Bronchial epithelial cell (primary cell): Measurements from ENCODE around the gene PIH1D1. TPM values are rescaled to one million over a fixed set of nuclear protein-coding genes. Genes with fewer than 3 reads are reported as not detected.

Experiments used
- DNase-seq: peaks from one replicate; pipeline ENCODE4 v3.0.0-alpha.2; 2010; ENCODE audit warnings: low read depth
- FAIRE-seq: peaks from 2 replicates; lab custom pipeline; 2011; peaks lifted over from hg19 to GRCh38; lab: Jason Lieb, UNC
- H3K27me3 ChIP-seq: 2 replicates; pipeline ENCODE4 v1.5.1; 2011; ENCODE audit warnings: low read length; ENCODE audit not compliant: control insufficient read depth, insufficient read depth
- H3K36me3 ChIP-seq: 2 replicates; pipeline ENCODE4 v1.5.1; 2011; ENCODE audit warnings: low read length; ENCODE audit not compliant: control insufficient read depth, insufficient read depth
- H3K4me3 ChIP-seq: 2 replicates; pipeline ENCODE4 v1.5.1; 2011; ENCODE audit warnings: mild to moderate bottlenecking, low read depth, low read length, control low read depth
- CTCF ChIP-seq: IDR thresholded peaks from 2 replicates; pipeline ENCODE4 v1.5.1; 2011; ENCODE audit warnings: mild to moderate bottlenecking, moderate library complexity, low read length, control low read depth, inconsistent platforms; ENCODE audit not compliant: insufficient read depth, severe bottlenecking
- total RNA-seq: library from RNA; depleted of rRNA; stranded (reverse); fragments of >200 nt; gene quantifications from 2 replicates; pipeline ENCODE4 v1.2.1, GENCODE V29; 2014

Gene PIH1D1
- total RNA-seq, 1 donor from 2014 or later: 115 TPM

DNA sequence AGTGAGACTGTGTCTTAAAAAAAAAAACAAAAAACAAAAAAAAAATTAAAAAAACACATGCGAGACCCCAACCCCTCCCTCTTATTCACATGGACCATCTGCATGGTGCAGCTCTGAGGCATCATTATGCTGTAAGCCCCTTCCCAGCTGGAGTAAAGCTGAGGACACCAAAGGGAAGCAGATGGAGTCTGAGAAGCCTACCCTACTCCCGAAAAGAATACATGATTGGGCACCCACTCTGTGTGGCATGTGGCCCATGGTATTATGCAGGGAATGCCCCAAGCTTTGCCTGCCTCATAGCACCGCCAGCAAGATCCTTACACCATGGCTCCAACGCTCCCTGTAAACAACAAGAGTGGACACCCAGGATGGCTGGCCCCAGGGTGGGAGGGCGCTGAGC lies 33.1 kb downstream of the PIH1D1 start:
- no peaks in the 10 kb centered on the region for H3K36me3 ChIP-seq
- TF ChIP-seq CTCF: no peak
- H3K4me3 ChIP-seq: no peak overlapping the region
- no peak for FAIRE-seq
- peaks cover 33% of the 10 kb centered on the region for H3K27me3 ChIP-seq
- DNase-seq: no peak

DNA sequence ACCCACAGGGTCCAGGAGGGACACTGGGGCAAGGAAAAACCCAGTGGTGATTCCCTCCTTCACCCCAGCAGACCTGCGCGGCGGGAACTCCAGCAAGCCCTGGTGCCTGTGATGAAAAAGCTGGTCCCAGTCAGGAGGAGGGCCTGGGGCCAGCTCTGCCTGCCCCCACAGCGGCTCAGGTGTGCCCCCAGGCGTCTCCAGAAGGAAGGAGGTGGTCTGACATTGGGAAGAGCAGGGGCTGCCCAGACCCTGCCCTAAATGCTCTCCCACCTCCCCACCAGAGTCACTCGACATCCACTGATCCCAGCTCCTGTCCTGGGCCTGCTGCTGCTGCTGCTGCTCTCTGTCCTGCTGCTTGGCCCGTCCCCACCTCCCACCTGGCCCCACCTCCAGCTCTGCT lies 34.5 kb downstream of the PIH1D1 start:
- Histone ChIP-seq H3K36me3 (no peaks in the 10 kb centered on the region), H3K27me3 (peaks cover 26% of the 10 kb centered on the region), H3K4me3 (no peak overlapping the region)
- DNase-seq (no peak), FAIRE-seq (no peak)
- TF ChIP-seq CTCF: no peak

DNA sequence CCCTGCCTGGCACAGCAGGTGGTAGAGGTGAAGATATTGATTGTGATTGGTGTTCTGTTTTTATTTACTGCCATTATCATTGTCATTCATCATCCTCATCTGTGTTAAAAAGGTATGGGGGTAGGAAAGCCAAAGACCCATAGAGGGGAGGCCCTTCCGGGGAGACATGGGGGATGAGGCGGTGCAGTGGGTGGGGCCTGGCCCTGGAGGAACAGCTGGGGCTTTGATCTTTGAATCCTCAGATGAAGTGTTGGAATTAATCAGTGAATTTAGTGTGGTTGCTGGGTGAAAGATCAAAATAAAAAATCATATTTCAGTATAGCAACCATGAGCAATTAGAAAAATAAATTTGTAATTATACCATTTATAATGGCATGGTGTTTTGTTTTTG lies 35.8 kb downstream of the PIH1D1 start:
- peaks cover 23% of the 10 kb centered on the region for H3K27me3 ChIP-seq
- no peak for TF ChIP-seq CTCF
- FAIRE-seq (no peak), DNase-seq (no peak)
- no peaks in the 10 kb centered on the region for H3K36me3 ChIP-seq
- no peak overlapping the region for H3K4me3 ChIP-seq

DNA sequence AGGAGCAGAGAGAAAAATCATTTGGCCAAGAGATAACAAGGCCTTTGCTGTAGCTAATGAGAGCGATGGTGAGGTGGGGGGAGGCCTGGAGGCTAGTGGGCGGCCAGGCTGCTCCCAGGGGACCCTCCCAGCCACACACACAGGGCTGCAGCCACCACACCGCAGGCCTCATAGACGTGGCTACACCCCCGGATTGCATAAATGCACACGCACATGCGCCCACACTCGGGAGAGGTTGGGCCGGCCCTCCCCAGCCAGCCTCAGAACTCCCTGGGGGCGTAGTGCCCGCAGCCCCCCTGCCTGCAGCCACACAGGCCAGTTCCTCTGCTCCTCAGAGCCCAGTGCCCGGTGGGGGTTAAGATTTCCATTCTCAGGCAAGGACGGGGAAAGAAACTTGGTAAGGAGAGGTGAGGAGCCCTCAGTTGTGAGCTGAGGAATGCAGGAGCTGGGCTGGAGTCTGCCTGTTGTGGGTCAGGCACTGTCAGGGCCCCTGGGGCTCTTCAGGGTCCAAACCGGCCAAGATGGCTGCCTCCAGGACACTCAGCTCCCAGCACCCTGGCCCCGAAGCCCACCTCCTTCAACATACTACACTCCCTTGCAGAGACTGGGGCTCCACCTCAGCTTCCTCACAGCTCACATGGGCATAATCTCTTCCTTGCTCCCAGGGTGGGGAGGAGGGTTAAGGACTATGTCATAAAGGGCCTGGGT lies 36.4 kb downstream of the PIH1D1 start:
- peaks cover 19% of the 10 kb centered on the region for H3K27me3 ChIP-seq
- no peak for DNase-seq
- no peaks in the 10 kb centered on the region for H3K36me3 ChIP-seq
- H3K4me3 ChIP-seq: no peak overlapping the region
- no peak for FAIRE-seq
- TF ChIP-seq CTCF: no peak

DNA sequence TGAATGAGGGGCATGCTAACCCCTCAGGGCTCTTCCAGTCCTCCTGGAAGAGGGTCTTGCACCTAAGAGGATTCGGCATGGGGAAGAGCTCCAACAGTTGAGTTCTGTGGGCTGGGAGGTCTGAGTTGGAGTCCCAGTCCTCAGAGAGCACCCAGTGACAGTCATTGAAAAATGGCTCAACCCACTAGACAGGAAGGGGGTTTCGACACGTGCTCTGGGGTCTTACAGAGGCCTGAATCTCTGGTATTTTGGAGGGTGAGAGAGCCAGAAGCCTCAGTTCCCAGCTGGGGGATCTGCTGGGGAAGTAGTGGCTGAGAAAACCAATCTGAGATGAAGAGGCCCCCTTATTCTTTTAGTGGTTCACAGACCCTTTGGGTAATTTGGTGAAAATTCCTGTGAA lies 37.4 kb downstream of the PIH1D1 start:
- TF ChIP-seq CTCF: no peak
- no peak for DNase-seq
- no peak for FAIRE-seq
- H3K27me3 ChIP-seq: peaks cover 15% of the 10 kb centered on the region
- H3K36me3 ChIP-seq: no peaks in the 10 kb centered on the region
- no peak overlapping the region for H3K4me3 ChIP-seq

DNA sequence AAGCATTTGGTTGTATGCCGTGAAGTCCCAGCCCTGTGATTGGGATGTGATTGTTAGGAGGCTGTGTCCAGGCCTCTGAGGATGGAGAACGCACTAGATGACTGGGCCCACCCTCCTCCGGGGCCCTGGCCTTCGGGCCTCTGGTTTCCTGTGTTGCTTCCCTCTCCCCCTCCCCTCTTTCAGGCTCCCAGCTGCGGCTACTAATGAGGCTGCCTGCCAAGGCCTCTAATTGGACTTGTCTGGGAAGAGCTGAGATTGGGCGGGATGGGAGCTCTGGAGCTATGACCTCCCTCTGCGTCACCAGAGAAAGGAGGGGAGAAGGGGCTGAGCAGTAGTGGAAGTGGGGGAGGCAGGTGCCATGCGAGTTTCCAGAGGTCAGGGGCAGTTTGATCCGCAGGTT lies 38.3 kb downstream of the PIH1D1 start:
- no peak for TF ChIP-seq CTCF
- no peak for FAIRE-seq
- H3K27me3 ChIP-seq: peaks cover 10% of the 10 kb centered on the region
- no peak for DNase-seq
- no peaks in the 10 kb centered on the region for H3K36me3 ChIP-seq
- no peak overlapping the region for H3K4me3 ChIP-seq
